Gastrocnemius medialis (tissue), 4 donors: ENCODE measurements around the gene PROM2.

Experiments used
- POLR2A ChIP-seq, 2 donors: fragments of 450-650 bp; IDR thresholded peaks; one replicate each; pipeline ENCODE4 v1.6.1; 2017; ENCODE audit warnings: antibody characterized with exemption in 2 of 2, mild to moderate bottlenecking in 2 of 2, moderate library complexity in 2 of 2
- TF ChIP-seq, protein P1 (sequence below), 5 experiments: fragments of 450-650 bp in 3 of 5; fragments of 200-600 bp in 2 of 5; sonication (generic) in 2 of 5; IDR thresholded peaks in 4 of 5; conservative IDR thresholded peaks in 1 of 5; 1 replicate in 4 of 5; 2 replicates in 1 of 5; pipeline ENCODE4 v1.5.1; 2016 to 2019; ENCODE audit warnings: antibody characterized with exemption in 5 of 5, mild to moderate bottlenecking in 3 of 5, moderate library complexity in 3 of 5

DNA sequence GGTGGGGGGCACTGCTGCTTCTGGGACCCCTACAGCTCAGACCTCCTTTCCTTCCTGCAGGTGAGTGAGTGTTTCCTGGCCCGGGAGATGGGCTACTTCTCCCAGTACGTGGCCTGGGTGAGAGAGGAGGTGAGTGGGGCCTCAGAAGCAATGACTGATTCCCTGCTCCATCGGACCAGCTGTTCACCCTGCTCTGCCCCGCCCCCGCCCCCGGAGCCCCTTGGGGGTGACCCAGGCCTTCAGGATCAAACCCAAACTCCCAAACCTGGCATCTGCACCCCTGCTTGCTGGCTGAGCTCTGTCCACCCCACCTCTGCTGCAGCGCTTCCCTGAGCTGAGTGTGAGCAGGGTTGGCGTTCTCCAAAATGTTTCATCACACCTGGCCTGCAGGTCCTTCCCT, 13.1 kb downstream of the PROM2 start:
- TF ChIP-seq, protein P1, sequence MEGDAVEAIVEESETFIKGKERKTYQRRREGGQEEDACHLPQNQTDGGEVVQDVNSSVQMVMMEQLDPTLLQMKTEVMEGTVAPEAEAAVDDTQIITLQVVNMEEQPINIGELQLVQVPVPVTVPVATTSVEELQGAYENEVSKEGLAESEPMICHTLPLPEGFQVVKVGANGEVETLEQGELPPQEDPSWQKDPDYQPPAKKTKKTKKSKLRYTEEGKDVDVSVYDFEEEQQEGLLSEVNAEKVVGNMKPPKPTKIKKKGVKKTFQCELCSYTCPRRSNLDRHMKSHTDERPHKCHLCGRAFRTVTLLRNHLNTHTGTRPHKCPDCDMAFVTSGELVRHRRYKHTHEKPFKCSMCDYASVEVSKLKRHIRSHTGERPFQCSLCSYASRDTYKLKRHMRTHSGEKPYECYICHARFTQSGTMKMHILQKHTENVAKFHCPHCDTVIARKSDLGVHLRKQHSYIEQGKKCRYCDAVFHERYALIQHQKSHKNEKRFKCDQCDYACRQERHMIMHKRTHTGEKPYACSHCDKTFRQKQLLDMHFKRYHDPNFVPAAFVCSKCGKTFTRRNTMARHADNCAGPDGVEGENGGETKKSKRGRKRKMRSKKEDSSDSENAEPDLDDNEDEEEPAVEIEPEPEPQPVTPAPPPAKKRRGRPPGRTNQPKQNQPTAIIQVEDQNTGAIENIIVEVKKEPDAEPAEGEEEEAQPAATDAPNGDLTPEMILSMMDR (IDR thresholded peaks at IDR 0.05 in 4 of 5, conservative IDR thresholded peaks at IDR 0.05 in 1 of 5): no peak
- no peak for TF ChIP-seq POLR2A (IDR thresholded peaks at IDR 0.05)
